Measurements from ENCODE around the gene PPP1CA. TPM values are rescaled to one million over a fixed set of nuclear protein-coding genes. Genes with fewer than 3 reads are reported as not detected.
A peak's percentile ranks its signal among the peaks of the same experiment; 100 is the strongest.

Gene PPP1CA
- total RNA-seq, 1 donor from 2014 or later, result 103 TPM

GRCh38 chr11:67423891-67424613 lies 22.4 kb upstream of the PPP1CA start:
- Mint-ChIP-seq H3K4me1 (peaks cover 20% of the 10 kb centered on the region), H3K4me3 (no peak overlapping the region), H3K36me3 (no peaks in the 10 kb centered on the region), H3K27ac (no peak overlapping the region), H3K9me3 (no peaks in the 10 kb centered on the region), H3K27me3 (ENCODE audit: low read depth) (no peaks in the 10 kb centered on the region)
- no peak for TF ChIP-seq CTCF (IDR thresholded peaks at IDR 0.05; ENCODE audit: unreplicated experiment)
- no peak for DNase-seq (ENCODE audit: low spot score in 2 of 2, unreplicated experiment in 2 of 2)

DNA sequence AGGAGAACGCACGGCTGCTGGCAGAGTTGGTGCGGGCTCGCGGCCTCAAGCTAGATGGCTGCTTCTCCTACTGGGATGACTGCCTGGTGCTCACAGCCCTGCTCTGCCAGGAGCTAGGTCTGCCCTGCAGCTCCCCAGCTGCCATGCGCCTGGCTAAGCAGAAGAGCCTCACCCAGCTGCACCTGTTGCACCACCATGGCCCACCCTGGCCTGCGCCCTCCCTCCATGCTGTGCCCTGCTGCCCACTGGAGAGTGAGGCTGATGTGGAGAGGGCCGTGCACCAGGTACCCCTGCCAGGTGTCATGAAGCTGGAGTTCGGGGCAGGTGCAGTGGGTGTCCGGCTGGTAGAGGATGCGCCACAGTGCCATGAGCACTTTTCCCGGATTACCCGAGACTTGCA lies 21.8 kb upstream of the PPP1CA start:
- H3K36me3 Mint-ChIP-seq, result no peaks in the 10 kb centered on the region
- H3K4me1 Mint-ChIP-seq, result peaks cover 16% of the 10 kb centered on the region
- H3K27me3 Mint-ChIP-seq (ENCODE audit: low read depth), result no peaks in the 10 kb centered on the region
- no peak for DNase-seq (ENCODE audit: low spot score in 2 of 2, unreplicated experiment in 2 of 2)
- no peak overlapping the region for H3K27ac Mint-ChIP-seq
- H3K4me3 Mint-ChIP-seq, result no peak overlapping the region
- H3K9me3 Mint-ChIP-seq, result no peaks in the 10 kb centered on the region
- TF ChIP-seq CTCF (IDR thresholded peaks at IDR 0.05; ENCODE audit: unreplicated experiment), result no peak

- Mint-ChIP-seq H3K27me3 (ENCODE audit: low read depth) (no peaks in the 10 kb centered on the region), H3K27ac (no peak overlapping the region)
Observed at GRCh38 chr11:67422891-67423290, 21.2 kb upstream of the PPP1CA start.

GRCh38 chr11:67421430-67422031 lies 19.9 kb upstream of the PPP1CA start:
- Mint-ChIP-seq H3K4me1 (peaks cover 14% of the 10 kb centered on the region), H3K36me3 (no peaks in the 10 kb centered on the region), H3K27me3 (ENCODE audit: low read depth) (peaks cover 4% of the 10 kb centered on the region), H3K9me3 (no peaks in the 10 kb centered on the region), H3K4me3 (peak overlapping the region; percentile 61), H3K27ac (peak overlapping the region; percentile 75)
- no peak for TF ChIP-seq CTCF (IDR thresholded peaks at IDR 0.05; ENCODE audit: unreplicated experiment)
- no peak for DNase-seq (ENCODE audit: low spot score in 2 of 2, unreplicated experiment in 2 of 2)

More at GRCh38 chr11:67422891-67423290, 21.2 kb upstream of the PPP1CA start:
- no peak for TF ChIP-seq CTCF (IDR thresholded peaks at IDR 0.05; ENCODE audit: unreplicated experiment)
- Mint-ChIP-seq H3K4me1 (peaks cover 14% of the 10 kb centered on the region), H3K9me3 (no peaks in the 10 kb centered on the region), H3K36me3 (no peaks in the 10 kb centered on the region), H3K4me3 (no peak overlapping the region)
- DNase-seq (ENCODE audit: low spot score in 2 of 2, unreplicated experiment in 2 of 2), result no peak

DNA sequence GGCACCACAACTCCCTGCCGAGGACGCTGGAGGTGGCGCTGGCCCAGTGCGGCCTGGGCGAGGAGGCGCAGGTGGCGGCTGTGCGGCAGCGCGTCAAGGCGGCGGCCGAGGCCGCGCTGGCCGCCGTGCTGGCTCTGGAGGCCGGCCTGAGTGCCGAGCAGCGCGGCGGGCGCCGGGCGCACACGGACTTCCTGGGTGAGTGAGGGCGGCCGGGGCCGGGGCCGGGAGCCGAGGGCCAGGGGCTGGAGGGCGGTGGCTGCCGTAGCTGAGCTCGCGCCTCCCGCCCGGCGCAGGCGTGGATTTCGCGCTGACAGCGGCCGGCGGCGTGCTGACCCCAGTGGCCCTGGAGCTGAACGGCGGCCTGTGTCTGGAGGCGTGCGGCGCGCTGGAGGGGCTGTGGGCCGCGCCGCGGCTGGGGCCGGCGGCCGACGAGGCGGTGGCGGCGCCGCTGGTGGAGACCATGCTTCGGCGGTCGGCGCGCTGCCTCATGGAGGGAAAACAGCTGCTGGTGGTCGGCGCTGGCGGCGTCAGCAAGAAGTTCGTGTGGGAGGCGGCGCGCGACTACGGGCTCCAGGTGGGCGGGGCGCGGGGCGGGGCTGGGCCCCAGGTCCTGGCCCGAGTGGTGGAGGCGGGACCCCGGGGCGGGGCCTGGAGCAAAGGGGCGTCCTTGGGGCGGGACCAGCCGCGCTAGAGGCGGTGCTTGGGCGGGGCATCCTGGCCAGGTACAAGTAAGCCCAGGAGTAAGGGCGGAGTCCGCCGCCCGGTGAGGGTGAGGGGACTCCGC lies 19.2 kb upstream of the PPP1CA start:
- Mint-ChIP-seq H3K36me3 (no peaks in the 10 kb centered on the region), H3K27ac (peak overlapping the region; percentile 75), H3K27me3 (ENCODE audit: low read depth) (peaks cover 11% of the 10 kb centered on the region), H3K4me1 (peaks cover 21% of the 10 kb centered on the region), H3K9me3 (no peaks in the 10 kb centered on the region), H3K4me3 (peak overlapping the region; percentile 63)
- no peak for TF ChIP-seq CTCF (IDR thresholded peaks at IDR 0.05; ENCODE audit: unreplicated experiment)
- DNase-seq (ENCODE audit: low spot score in 2 of 2, unreplicated experiment in 2 of 2), result peak; percentile 97 to 98

Data from mesothelial cell of epicardium (in vitro differentiated cells).